GM12874 (cell line): ENCODE measurements around the gene FOXD1.

Experiments used
- TF ChIP-seq, protein P1 (sequence below): IDR thresholded peaks from 2 replicates; pipeline ENCODE4 v1.5.1; 2011; ENCODE audit warnings: low read depth, mild to moderate bottlenecking, control low read depth, low read length, moderate library complexity; ENCODE audit not compliant: insufficient read depth

Gene FOXD1

DNA sequence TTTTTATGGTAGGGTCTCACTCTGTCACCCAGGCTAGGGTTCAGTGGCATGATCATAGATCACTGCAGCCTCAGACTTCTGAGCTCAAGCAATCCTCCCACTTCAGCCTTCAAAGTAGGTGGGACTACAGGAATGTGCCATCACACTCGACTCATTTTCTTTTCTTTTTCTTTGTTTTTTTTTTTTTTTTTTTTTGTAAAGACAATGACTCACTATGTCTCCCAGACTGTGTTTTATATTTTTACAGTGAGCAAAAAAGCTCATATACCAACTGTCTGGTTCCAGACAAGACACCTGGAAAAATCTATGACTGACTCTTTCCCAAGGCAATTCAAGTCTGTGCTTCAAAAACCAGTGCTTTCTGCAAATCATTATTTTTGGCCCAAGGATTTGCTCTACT is 10.8 kb upstream of the FOXD1 start:
- TF ChIP-seq, protein P1, sequence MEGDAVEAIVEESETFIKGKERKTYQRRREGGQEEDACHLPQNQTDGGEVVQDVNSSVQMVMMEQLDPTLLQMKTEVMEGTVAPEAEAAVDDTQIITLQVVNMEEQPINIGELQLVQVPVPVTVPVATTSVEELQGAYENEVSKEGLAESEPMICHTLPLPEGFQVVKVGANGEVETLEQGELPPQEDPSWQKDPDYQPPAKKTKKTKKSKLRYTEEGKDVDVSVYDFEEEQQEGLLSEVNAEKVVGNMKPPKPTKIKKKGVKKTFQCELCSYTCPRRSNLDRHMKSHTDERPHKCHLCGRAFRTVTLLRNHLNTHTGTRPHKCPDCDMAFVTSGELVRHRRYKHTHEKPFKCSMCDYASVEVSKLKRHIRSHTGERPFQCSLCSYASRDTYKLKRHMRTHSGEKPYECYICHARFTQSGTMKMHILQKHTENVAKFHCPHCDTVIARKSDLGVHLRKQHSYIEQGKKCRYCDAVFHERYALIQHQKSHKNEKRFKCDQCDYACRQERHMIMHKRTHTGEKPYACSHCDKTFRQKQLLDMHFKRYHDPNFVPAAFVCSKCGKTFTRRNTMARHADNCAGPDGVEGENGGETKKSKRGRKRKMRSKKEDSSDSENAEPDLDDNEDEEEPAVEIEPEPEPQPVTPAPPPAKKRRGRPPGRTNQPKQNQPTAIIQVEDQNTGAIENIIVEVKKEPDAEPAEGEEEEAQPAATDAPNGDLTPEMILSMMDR: no peak

DNA sequence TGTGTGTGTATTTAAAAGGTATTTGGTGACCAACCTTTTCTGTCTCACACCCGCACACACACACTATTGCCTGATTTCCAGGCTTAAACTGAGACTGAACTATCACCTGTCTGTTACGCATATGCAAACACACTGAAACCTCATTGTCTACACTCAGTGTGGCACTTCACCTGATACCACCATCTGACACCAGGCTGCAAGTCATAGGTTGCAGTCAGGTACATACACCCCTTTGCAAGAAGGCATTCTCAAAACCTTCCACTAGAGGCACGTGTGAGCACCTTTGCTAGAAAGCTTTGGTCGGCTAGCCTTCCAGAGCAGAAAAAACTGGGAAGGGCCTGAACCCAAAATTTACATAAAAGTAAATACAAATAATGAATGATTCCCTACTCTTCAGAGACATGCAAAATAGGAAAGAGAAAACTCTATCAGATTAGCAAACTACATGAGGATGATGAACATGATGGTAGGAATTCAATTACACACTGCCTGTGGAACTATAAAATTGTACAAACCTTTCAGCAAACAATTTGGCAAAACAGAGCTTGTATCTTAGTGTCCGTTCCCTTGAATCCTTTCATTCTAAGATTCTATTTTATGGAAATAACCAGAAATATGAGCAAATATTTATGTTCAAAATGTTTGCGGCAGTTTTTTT is 5.9 kb upstream of the FOXD1 start:
- TF ChIP-seq, protein P1: peak; percentile 84

DNA sequence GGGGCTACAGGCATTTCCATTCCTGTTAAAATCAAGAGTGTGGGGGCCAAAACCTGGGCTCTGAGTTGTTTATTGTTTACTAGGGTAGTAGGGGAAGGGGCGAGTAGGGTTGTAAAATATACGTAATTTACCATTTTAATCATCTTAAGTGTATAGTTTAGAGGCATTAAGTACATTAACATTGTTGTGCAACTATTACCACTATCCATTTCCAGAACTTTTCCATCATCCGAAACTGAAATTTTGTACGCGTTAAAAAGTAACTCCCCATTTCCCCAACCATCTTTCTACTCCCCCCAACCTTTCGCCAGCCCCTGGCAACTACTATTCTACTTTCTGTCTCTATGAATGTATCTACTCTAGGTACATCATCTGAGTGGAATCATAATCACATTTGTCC is 3.6 kb upstream of the FOXD1 start:
- TF ChIP-seq, protein P1: no peak

DNA sequence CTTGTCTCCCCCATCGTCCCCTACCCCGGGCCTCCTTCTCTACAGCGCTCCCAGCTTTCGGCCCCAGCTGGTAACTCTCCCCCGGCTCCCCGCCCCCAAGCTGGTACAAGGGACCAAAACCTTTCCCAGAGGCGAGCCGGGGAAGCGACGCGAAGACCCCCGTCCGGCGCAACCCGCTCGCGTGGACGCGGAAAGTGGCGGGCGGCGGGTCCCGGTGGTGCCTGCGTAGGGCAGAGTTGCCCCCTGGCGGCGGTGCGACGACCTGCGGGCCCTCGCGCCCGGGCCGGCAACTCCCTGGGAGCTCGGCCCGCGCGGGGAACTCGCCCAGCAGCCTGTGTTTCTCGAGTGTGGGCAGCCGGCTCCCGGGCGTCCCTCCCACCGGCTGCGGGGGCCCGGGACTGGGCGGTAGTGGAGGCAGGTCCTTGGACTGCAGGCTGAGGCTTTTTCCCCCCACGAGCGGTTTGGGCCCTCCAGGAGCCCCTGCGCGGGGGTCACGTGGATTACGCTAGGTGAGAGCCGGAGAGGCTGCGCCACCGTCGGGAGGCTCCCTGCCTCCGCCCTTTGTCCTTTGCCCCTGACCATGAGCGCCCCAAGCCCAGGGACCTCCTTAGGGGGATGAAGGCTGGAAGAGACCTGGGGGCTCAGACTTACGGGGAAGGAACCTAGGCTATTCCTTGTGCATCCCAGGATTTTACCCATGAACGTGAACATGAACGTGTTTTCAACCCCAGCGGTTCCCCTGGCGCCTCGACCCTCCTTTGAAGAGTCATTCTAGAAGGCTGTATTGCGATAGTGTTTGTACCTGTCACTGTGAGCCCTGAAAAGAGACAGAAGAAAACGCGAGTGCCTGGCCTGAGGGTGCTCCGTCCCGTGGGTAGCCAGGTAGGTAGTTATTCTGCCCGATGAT is 2.9 kb upstream of the FOXD1 start:
- TF ChIP-seq, protein P1: peak; percentile 91

DNA sequence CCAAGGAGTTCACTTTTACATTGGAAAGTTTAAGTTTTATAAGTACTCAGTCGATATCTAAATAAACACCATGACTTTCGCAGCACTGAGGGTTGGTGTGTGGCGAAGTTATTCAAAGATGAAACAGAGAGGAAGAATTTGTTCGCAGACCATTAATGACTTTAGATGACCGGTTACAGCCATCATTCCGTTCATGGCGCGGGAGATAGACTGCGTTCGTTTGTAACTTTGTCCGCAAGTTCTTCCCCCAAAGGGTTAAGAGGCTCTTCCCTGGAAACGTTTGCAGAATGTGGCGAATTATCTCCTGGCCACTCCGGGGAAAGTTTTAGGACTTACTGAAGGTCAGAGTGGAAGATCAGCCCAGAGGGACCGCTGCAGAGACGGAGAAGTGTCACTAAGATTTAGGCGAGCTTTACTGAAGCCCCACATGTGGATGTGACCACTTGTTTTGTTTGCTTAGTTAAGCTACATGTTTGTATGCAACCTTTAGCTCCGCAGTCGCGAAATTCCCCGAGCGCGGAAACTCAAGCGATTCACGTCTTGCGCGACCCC is 2.2 kb upstream of the FOXD1 start:
- TF ChIP-seq, protein P1: no peak

DNA sequence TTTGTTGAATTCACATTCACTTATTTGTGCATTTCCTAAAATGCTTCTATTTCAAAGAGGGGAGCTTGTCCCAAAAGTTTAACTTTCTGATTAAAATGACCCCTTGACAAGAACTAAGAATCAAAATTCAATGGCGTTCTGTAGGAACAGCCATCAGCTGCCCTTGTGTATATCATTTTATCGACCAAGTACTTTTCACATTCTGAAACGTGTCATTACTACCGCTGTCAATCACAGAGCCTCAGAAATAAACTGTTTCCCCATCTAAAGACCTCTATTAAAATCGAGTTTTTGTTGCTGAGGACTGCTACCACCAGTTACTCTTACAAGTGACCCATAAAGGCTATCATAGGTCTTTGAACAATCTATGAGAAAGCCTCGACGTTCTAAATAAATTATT is 1.6 kb upstream of the FOXD1 start:
- TF ChIP-seq, protein P1: no peak
